K562 (cell line): ENCODE results near the gene ANKRD13D. TPM values are rescaled to one million over a fixed set of nuclear protein-coding genes. Genes with fewer than 3 reads are reported as not detected.

ENCODE experiments used
- ARID4B ChIP-seq: sonication (generic); formaldehyde crosslinking; IDR thresholded peaks from 2 replicates; pipeline ENCODE4 v1.8.0; 2022; ENCODE audit warnings: mild to moderate bottlenecking, missing genetic modification reagents
- ZNF639 ChIP-seq, 2 experiments: fragments of 200-800 bp in 1 of 2; sonication (Bioruptor generic) in 1 of 2; sonication (generic) in 1 of 2; formaldehyde crosslinking in 1 of 2; IDR thresholded peaks in 1 of 2; conservative IDR thresholded peaks in 1 of 2; 2 replicates each; pipeline versions ENCODE4 v1.5.0 to v1.6.1; 2016 to 2020; ENCODE audit warnings: missing compliant biosample characterization in 1 of 2, missing genetic modification characterization in 1 of 2, missing genetic modification reagents in 1 of 2
- polyA plus RNA-seq, 8 experiments: library from polyadenylated mRNA; depleted of rRNA in 4 of 8; stranded (reverse) in 5 of 8; unstranded in 3 of 8; fragments of >200 nt; fragmentation: Nextera tagmentation in 2 of 8; fragmentation: Illumina TruSeq in 1 of 8; extraction: Ambion mirVana in 2 of 8; extraction: Trizol in 1 of 8; gene quantifications; 2 replicates each; pipeline versions ENCODE4 v1.2.1 to v1.2.3, GENCODE V29; 2011 to 2014; ENCODE audit warnings: inconsistent platforms in 1 of 8, missing spikeins in 1 of 8
- total RNA-seq, 7 experiments: library from RNA; depleted of rRNA in 6 of 7; stranded (reverse); fragments of >200 nt in 6 of 7; fragmentation: Illumina TruSeq in 2 of 7; extraction: Trizol in 2 of 7; gene quantifications; 2 replicates each; pipeline versions ENCODE4 v1.2.1 to v1.2.3, GENCODE V29; 2011 to 2021; ENCODE audit warnings: low replicate concordance in 1 of 7

Gene ANKRD13D
- total and polyA plus RNA-seq, 9 of the 15 experiments (the other 6 are each of a cell fraction or from before 2014, with no cell fraction given) = 0.94 to 40.9 (median 22.4) TPM

DNA sequence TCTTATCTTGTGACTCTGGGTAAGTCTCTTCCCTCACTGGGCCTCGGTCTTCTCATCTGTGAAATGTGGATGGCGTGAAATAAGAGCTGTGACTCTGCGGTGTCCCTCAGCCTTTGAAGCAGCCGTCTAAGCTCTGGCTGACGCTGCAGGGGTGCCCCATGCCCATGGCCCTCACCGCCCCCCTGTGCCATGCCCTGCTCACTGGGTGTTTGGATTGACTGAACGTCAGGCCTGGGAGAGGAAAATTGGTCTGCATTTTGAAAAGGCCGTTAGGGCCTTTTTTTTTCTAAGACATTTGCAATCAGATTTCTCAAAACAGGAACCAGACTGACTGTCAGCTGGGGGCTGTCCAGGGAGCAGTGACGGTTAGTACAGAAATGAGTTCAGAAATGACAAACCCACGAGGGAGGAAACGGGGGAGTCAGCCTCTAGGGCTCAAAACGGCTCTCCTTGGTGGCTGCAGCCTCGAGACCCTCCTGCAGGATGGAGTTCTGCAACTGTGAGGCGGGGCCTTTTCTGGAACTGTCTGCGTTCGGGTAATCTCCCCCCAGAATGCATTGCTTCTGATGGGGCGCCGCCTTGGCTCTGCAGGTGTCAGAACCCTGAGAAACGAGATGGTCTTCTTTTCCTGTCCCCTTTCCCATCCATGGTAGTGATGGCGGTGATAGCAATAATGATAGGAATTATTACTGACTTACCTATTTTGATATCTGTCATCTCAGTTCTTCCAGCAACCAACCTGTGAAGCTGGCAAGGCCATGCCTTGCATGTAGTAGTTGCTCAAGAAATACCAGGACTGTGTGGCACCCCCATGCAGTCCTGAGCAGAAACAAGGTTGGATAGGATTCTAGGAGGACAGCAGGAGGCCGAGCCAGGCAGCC is 20.8 kb upstream of the ANKRD13D start (continued):
- TF ChIP-seq ARID4B (CRISPR knock-in tag) (0 out of 2 replicates have a peak, but pooled peaks have one; percentile 50), ZNF639 (CRISPR knock-in tag; conservative IDR thresholded peaks at IDR 0.05 in 1 of 2, IDR thresholded peaks at IDR 0.05 in 1 of 2) (peak in 1 of 2 experiments; percentile 54; a peak in 1 of 4 replicates)
